HG03064 (cell line): Measurements from ENCODE around the gene MTSS2.
A peak's percentile ranks its signal among the peaks of the same experiment; 100 is the strongest.
"Not testable (repeated sequence)": the region's sequence is repeated elsewhere in the genome, so short reads cannot be mapped to it uniquely, and the experiment has no call there.

Source experiments
- ATAC-seq: cut with Tn5 transposase; IDR thresholded peaks from one replicate; pipeline ENCODE4 v1.9.1; 2021; ENCODE audit warnings: low read depth; ENCODE audit not compliant: unreplicated experiment

MTSS2 gene

GRCh38 chr16:70657956-70658355 lies 27.9 kb downstream of the MTSS2 start:
- no peak for ATAC-seq

GRCh38 chr16:70656712-70657263 lies 29.1 kb downstream of the MTSS2 start:
- ATAC-seq: no peak

GRCh38 chr16:70656065-70656711 lies 29.7 kb downstream of the MTSS2 start:
- no peak for ATAC-seq

GRCh38 chr16:70653809-70654771 lies 31.8 kb downstream of the MTSS2 start:
- peak; percentile 62 for ATAC-seq

GRCh38 chr16:70653406-70653805 lies 32.4 kb downstream of the MTSS2 start:
- no peak for ATAC-seq

- no peak for ATAC-seq
These were observed 33.5 kb downstream of the MTSS2 start for GRCh38 chr16:70652322-70652721.

GRCh38 chr16:70651524-70651923 lies 34.3 kb downstream of the MTSS2 start:
- no peak for ATAC-seq

- ATAC-seq: no peak
These were observed 35.6 kb downstream of the MTSS2 start for GRCh38 chr16:70650216-70650615.

GRCh38 chr16:70649300-70649699 lies 36.6 kb downstream of the MTSS2 start:
- ATAC-seq: no peak

GRCh38 chr16:70648606-70649005 lies 37.2 kb downstream of the MTSS2 start:
- no peak for ATAC-seq

GRCh38 chr16:70647441-70648359 lies 38.2 kb downstream of the MTSS2 start:
- no peak for ATAC-seq

GRCh38 chr16:70646260-70647241 lies 39.3 kb downstream of the MTSS2 start, which contains the start of gene IL34:
Gene IL34 (plus strand): TSS chr16:70646559. CDS start chr16:70646948, 389 bp downstream.
- ATAC-seq: no peak

GRCh38 chr16:70644763-70645597 lies 40.9 kb downstream of the MTSS2 start:
- no peak for ATAC-seq

GRCh38 chr16:70643264-70643663 lies 42.6 kb downstream of the MTSS2 start:
- ATAC-seq: not testable (repeated sequence)

- no peak for ATAC-seq
These were observed 43.2 kb downstream of the MTSS2 start for GRCh38 chr16:70642633-70643032.

- ATAC-seq: no peak
These were observed 46.8 kb downstream of the MTSS2 start for GRCh38 chr16:70638814-70639792.
